ENCODE data around the gene MTARC1. TPM values are rescaled to one million over a fixed set of nuclear protein-coding genes. Genes with fewer than 3 reads are reported as not detected.

The MTARC1 gene
- total and polyA plus RNA-seq, 2 of the 4 experiments (the other 2 are of a cell fraction): 0.18 to 0.55 TPM

- TF ChIP-seq CEBPB (IDR thresholded peaks at IDR 0.05; ENCODE audit: low read depth, low read length) (no peak), FOS (IDR thresholded peaks at IDR 0.05; ENCODE audit: low read depth, low read length) (no peak), RCOR1 (IDR thresholded peaks at IDR 0.05; ENCODE audit: insufficient replicate concordance, low read length) (no peak), NFE2L2 (IDR thresholded peaks at IDR 0.05; ENCODE audit: low read depth, low read length) (no peak), ELK1 (IDR thresholded peaks at IDR 0.05; ENCODE audit: borderline replicate concordance, low read depth, low read length) (no peak), POLR2A (IDR thresholded peaks at IDR 0.05; ENCODE audit: low read depth, low read length) (no peak), CHD1 (IDR thresholded peaks at IDR 0.05; ENCODE audit: low read depth, low read length) (no peak), MXI1 (IDR thresholded peaks at IDR 0.05; ENCODE audit: borderline replicate concordance, low read depth, low read length) (no peak), RFX5 (IDR thresholded peaks at IDR 0.05; ENCODE audit: low read depth, low read length) (no peak), MAZ (IDR thresholded peaks at IDR 0.05; ENCODE audit: borderline replicate concordance, low read depth, low read length) (no peak), BHLHE40 (IDR thresholded peaks at IDR 0.05; ENCODE audit: low read depth, low read length) (no peak), SMC3 (IDR thresholded peaks at IDR 0.05; ENCODE audit: low read depth, low read length) (no peak), CTCF (conservative IDR thresholded peaks at IDR 0.05; ENCODE audit: low read depth, low read length) (no peak), MAFK (IDR thresholded peaks at IDR 0.05; ENCODE audit: low read depth, low read length) (no peak), RAD21 (IDR thresholded peaks at IDR 0.05; ENCODE audit: low read length) (no peak)
- TF ChIP-seq, protein P1, sequence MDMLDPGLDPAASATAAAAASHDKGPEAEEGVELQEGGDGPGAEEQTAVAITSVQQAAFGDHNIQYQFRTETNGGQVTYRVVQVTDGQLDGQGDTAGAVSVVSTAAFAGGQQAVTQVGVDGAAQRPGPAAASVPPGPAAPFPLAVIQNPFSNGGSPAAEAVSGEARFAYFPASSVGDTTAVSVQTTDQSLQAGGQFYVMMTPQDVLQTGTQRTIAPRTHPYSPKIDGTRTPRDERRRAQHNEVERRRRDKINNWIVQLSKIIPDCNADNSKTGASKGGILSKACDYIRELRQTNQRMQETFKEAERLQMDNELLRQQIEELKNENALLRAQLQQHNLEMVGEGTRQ (IDR thresholded peaks at IDR 0.05; ENCODE audit: low read depth, low read length): no peak
- Histone ChIP-seq H4K8ac (ENCODE audit: low read depth in 2 of 2, low read length in 2 of 2) (no peak overlapping the region), H3K36me3 (ENCODE audit: control insufficient read depth, insufficient read depth, low read length) (peaks cover 3% of the 10 kb centered on the region), H2BK15ac (ENCODE audit: low read depth, low read length) (no peak overlapping the region), H3K9me1 (ENCODE audit: insufficient read depth, low read length) (no peaks in the 10 kb centered on the region), H4K91ac (ENCODE audit: insufficient read depth, low read depth, low read length) (no peak overlapping the region), H3K18ac (ENCODE audit: low read depth, low read length) (no peak overlapping the region), H4K20me1 (ENCODE audit: insufficient read depth, low read length) (no peaks in the 10 kb centered on the region), H2AK9ac (replicated peaks; ENCODE audit: low read depth, low read length, poor library complexity) (no peak overlapping the region), H2AK5ac (ENCODE audit: low read depth, low read length) (no peak overlapping the region), H3K4me2 (ENCODE audit: low read depth, low read length) (no peak overlapping the region), H3K27ac (ENCODE audit: insufficient read depth, low read length) (no peak overlapping the region), H3K9ac (ENCODE audit: low read depth, low read length) (no peak overlapping the region), H3K4me1 (ENCODE audit: control insufficient read depth, insufficient read depth, low read length) (peaks cover 2% of the 10 kb centered on the region; the same call in 1 of the 2 replicates), H2AFZ (replicated peaks; ENCODE audit: low read length, poor library complexity) (no peak overlapping the region), H3K27me3 (ENCODE audit: control insufficient read depth, insufficient read depth, low read length) (no peaks in the 10 kb centered on the region), H3K4me3 (ENCODE audit: insufficient read depth, low read depth, low read length) (no peak overlapping the region), H4K5ac (ENCODE audit: low read depth, low read length) (no peak overlapping the region), H2BK120ac (ENCODE audit: low read depth, low read length) (no peak overlapping the region), H3K4ac (ENCODE audit: low read depth, low read length) (no peak overlapping the region), H3K79me1 (ENCODE audit: low read depth in 1 of 2, low read length in 2 of 2) (peaks cover 0 to 3% of the 10 kb centered on the region in 2 experiments; a peak in 1 of 4 replicates), H3K14ac (replicated peaks; ENCODE audit: low read depth, low read length) (no peak overlapping the region), H2BK5ac (ENCODE audit: low read depth, low read length, poor library complexity, severe bottlenecking) (no peak overlapping the region), H2BK20ac (ENCODE audit: low read depth, low read length) (no peak overlapping the region), H3K56ac (ENCODE audit: extremely low read depth, insufficient read depth, low read length) (no peak overlapping the region), H3K23ac (ENCODE audit: low read depth, low read length) (no peak overlapping the region), H3K9me3 (ENCODE audit: control insufficient read depth, insufficient read depth, low read length) (no peaks in the 10 kb centered on the region)
- no TSS peak for BruUV-seq (replicated peaks)
- CTCF ChIA-PET: interaction anchor here (1.0 kb wide), 1 partner anchor 20 kb away, joined by 3 read pairs; no protein-coding TSS in a partner anchor
- dilution Hi-C loops (cut with HindIII; ENCODE audit: low sequenced_read_pairs, unreplicated experiment): no loop called here
- DNase-seq (no peak), ATAC-seq (ENCODE audit: low read depth) (no peak)
- in situ Hi-C loops (cut with MboI; ENCODE audit: low sequenced_read_pairs): no loop called here
- 100% methylated on average over 1 of the region's 6 CpGs; no CpG with 5 or more reads in 1 of the 2 experiments for WGBS, 2 experiments (ENCODE audit: extremely low coverage in 2 of 2, insufficient read length in 1 of 2)
- POLR2A ChIA-PET (ENCODE audit: unreplicated experiment): no interaction called here
- intact Hi-C loops (cut with micrococcal nuclease): no loop called here
These were observed 31.4 kb upstream of the MTARC1 start for GRCh38 chr1:220755309-220755708.

Measured in IMR-90 (cell line).